ENCODE data around the gene ARL4C. TPM values are rescaled to one million over a fixed set of nuclear protein-coding genes. Genes with fewer than 3 reads are reported as not detected.

Gene ARL4C
- total and polyA plus RNA-seq, 2 experiments from 2014 or later: 15.9 to 30.0 TPM

DNA sequence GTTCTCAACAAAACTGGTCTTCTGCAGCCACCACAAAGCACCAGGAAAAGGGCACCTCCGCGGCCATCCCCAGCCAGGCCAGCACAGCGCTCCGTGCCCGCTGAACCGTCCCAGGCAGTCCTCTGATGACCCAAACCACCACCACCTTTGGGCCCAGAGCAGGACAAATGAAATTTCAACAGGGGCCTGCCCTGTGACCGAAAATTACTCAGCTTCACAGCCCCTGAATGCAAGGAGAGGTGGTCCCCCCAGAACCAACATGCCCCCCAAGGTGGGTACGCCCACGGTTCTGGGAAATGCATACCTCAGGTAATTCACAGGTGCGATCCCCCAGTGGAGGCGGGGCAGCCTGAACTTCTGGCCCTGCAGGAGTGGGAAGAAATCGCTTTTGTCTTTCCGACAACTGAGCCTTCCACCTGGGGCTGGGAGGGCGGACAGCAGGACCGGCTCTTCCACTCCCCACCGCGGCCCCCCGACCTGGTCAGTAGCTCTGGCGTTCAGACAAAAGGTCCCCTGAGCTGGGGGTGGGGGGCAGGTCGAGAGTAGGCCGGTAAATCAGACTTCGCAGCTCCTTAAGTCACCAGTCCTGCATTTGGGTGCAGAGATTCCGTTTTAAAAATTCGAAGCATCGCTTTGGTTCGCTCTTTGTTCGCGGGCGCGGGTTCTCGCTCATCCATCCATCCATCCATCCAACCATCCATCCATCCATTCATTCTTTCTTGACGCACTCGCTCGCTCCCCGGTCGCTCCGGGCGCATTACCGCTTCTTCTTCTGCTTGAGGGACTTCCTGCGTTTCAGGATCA lies 1.4 kb downstream of the ARL4C start:
- Histone ChIP-seq H3K27ac (peak overlapping the region; percentile 72), H4K20me1 (ENCODE audit: insufficient read depth, poor library complexity, severe bottlenecking) (peaks cover 6% of the 10 kb centered on the region), H2AFZ (peak overlapping the region; percentile 20), H3K79me2 (peaks cover 55% of the 10 kb centered on the region), H3K9me2 (replicated peaks; ENCODE audit: insufficient read depth) (no peaks in the 10 kb centered on the region), H3K4me3 (peak overlapping the region; percentile 81), H3K36me3 (replicated peaks; ENCODE audit: insufficient read depth, low read depth) (no peaks in the 10 kb centered on the region), H3K4me2 (peak overlapping the region; percentile 97), H3K9me3 (ENCODE audit: low read depth) (no peaks in the 10 kb centered on the region), H3K27me3 (no peaks in the 10 kb centered on the region), H3K4me1 (ENCODE audit: insufficient read depth) (no peaks in the 10 kb centered on the region)
- 2% methylated on average over 38 of the region's 40 CpGs for WGBS (ENCODE audit: low lambda C conversion rate, missing lambda C conversion rate)
- TF ChIP-seq EZH2 (IDR thresholded peaks at IDR 0.05; ENCODE audit: borderline replicate concordance) (no peak), EZH2phosphoT487 (IDR thresholded peaks at IDR 0.05; ENCODE audit: low read depth, severe bottlenecking, unreplicated experiment) (no peak)
- TF ChIP-seq, protein P1, sequence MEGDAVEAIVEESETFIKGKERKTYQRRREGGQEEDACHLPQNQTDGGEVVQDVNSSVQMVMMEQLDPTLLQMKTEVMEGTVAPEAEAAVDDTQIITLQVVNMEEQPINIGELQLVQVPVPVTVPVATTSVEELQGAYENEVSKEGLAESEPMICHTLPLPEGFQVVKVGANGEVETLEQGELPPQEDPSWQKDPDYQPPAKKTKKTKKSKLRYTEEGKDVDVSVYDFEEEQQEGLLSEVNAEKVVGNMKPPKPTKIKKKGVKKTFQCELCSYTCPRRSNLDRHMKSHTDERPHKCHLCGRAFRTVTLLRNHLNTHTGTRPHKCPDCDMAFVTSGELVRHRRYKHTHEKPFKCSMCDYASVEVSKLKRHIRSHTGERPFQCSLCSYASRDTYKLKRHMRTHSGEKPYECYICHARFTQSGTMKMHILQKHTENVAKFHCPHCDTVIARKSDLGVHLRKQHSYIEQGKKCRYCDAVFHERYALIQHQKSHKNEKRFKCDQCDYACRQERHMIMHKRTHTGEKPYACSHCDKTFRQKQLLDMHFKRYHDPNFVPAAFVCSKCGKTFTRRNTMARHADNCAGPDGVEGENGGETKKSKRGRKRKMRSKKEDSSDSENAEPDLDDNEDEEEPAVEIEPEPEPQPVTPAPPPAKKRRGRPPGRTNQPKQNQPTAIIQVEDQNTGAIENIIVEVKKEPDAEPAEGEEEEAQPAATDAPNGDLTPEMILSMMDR (IDR thresholded peaks at IDR 0.05; ENCODE audit: poor library complexity): no peak
- peak; percentile 42 for DNase-seq (ENCODE audit: low spot score)

DNA sequence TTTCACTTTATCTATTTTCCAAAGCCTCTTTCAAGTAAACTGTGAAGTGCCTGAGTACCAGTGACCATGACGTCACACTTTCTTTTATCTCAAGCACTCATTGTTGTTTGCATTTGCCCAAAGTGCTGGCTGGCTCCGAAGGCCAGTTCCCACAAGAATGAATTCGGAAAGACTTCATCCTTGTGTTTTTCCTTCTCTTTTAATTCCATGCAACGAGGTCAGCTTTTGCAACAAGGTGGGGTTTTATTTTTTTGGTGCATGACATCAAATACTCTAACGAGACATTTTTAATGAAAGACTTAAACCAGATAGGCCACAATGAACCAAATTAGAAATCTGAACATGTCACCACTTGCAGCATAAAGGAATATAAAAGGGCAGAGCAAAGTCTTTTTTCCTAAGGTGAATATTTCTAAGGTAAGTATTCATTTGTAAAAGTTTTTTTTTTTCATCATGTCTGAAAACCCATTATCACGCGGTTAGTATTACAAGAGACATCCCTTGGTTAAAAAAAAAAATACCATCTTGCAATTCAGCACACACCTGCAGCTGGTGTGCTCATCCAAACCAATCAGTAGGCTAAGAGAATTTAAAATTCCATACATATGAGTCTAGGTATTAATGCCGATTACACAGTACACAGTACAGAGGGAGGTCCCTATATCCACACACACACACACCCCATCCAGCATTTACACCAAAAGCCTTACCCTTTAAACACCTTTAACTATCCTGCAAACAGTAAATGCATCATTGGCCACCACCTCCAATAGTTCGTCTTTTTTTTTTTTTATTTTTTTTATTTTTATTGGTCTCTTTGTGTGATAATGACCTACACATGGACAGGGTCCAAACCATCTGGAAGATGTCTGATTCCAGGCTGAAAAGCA lies 2.3 kb downstream of the ARL4C start:
- no peaks in the 10 kb centered on the region for H3K9me2 ChIP-seq (replicated peaks; ENCODE audit: insufficient read depth)
- no peak overlapping the region for H2AFZ ChIP-seq
- no peaks in the 10 kb centered on the region for H3K27me3 ChIP-seq
- H3K36me3 ChIP-seq (replicated peaks; ENCODE audit: insufficient read depth, low read depth): no peaks in the 10 kb centered on the region
- peak overlapping the region; percentile 72 for H3K27ac ChIP-seq
- WGBS (ENCODE audit: low lambda C conversion rate, missing lambda C conversion rate): 16% methylated on average over 9 of the region's 9 CpGs
- H3K79me2 ChIP-seq: peaks cover 57% of the 10 kb centered on the region
- peak overlapping the region; percentile 81 for H3K4me3 ChIP-seq
- H3K9me3 ChIP-seq (ENCODE audit: low read depth): no peaks in the 10 kb centered on the region
- H3K4me1 ChIP-seq (ENCODE audit: insufficient read depth): no peaks in the 10 kb centered on the region
- TF ChIP-seq EZH2phosphoT487 (IDR thresholded peaks at IDR 0.05; ENCODE audit: low read depth, severe bottlenecking, unreplicated experiment) (no peak), EZH2 (IDR thresholded peaks at IDR 0.05; ENCODE audit: borderline replicate concordance) (no peak)
- TF ChIP-seq, protein P1 (IDR thresholded peaks at IDR 0.05; ENCODE audit: poor library complexity): no peak
- DNase-seq (ENCODE audit: low spot score): peak; percentile 53
- peaks cover 6% of the 10 kb centered on the region for H4K20me1 ChIP-seq (ENCODE audit: insufficient read depth, poor library complexity, severe bottlenecking)
- H3K4me2 ChIP-seq: peak overlapping the region; percentile 97

DNA sequence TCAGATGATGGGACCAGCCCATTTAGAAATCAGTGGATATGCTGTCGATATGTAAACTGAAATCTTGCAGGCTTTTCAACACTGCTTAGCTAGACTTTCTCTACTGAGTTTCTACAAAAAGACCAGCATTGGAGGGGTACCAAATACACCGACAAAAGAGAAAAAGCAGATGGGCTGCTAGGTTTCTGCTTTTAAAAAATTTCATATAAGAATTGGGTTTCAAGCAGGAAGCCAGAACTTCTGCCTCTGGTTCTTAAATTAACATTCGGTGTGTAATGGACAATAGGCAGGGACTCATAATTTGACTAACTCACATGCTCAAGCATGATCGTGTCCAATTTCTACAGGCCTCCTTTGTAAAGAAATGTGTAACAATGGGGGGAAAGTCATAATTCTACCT lies 3.1 kb downstream of the ARL4C start:
- Histone ChIP-seq H3K4me1 (ENCODE audit: insufficient read depth) (no peaks in the 10 kb centered on the region), H4K20me1 (ENCODE audit: insufficient read depth, poor library complexity, severe bottlenecking) (peaks cover 6% of the 10 kb centered on the region), H3K4me3 (peak overlapping the region; percentile 81), H2AFZ (no peak overlapping the region), H3K4me2 (peak overlapping the region; percentile 97), H3K9me2 (replicated peaks; ENCODE audit: insufficient read depth) (no peaks in the 10 kb centered on the region), H3K36me3 (replicated peaks; ENCODE audit: insufficient read depth, low read depth) (no peaks in the 10 kb centered on the region), H3K9me3 (ENCODE audit: low read depth) (no peaks in the 10 kb centered on the region), H3K27me3 (no peaks in the 10 kb centered on the region), H3K79me2 (peaks cover 57% of the 10 kb centered on the region), H3K27ac (peak overlapping the region; percentile 31)
- TF ChIP-seq EZH2 (IDR thresholded peaks at IDR 0.05; ENCODE audit: borderline replicate concordance) (no peak), EZH2phosphoT487 (IDR thresholded peaks at IDR 0.05; ENCODE audit: low read depth, severe bottlenecking, unreplicated experiment) (no peak)
- TF ChIP-seq, protein P1 (IDR thresholded peaks at IDR 0.05; ENCODE audit: poor library complexity): no peak
- WGBS (ENCODE audit: low lambda C conversion rate, missing lambda C conversion rate): 48% methylated on average over 4 of the region's 4 CpGs
- DNase-seq (ENCODE audit: low spot score): no peak

Measured in hepatocyte (in vitro differentiated cells).